Ascending aorta (tissue), 2 donors: ENCODE data around the gene KNSTRN. TPM values are rescaled to one million over a fixed set of nuclear protein-coding genes. Genes with fewer than 3 reads are reported as not detected.

Source experiments
- DNase-seq, 2 donors: peaks; one replicate each; pipeline ENCODE4 v3.0.0-alpha.2; 2019; ENCODE audit warnings: low spot score in 2 of 2
- H3K27ac ChIP-seq, 2 donors: fragments of 200-600 bp; sonication (generic); one replicate each; pipeline ENCODE4 v1.5.1; 2016 to 2017; ENCODE audit warnings: mild to moderate bottlenecking in 1 of 2
- H3K27me3 ChIP-seq: fragments of 200-600 bp; sonication (generic); one replicate; pipeline ENCODE4 v1.5.1; 2017
- H3K36me3 ChIP-seq, 2 donors: fragments of 200-600 bp; sonication (generic); one replicate each; pipeline ENCODE4 v1.5.1; 2016
- H3K4me1 ChIP-seq, 2 donors: fragments of 200-600 bp; sonication (generic); one replicate each; pipeline ENCODE4 v1.5.1; 2016 to 2017; ENCODE audit warnings: mild to moderate bottlenecking in 1 of 2
- H3K4me3 ChIP-seq, 2 donors: fragments of 200-600 bp; sonication (generic); one replicate each; pipeline ENCODE4 v1.5.1; 2016 to 2017; ENCODE audit warnings: mild to moderate bottlenecking in 1 of 2
- H3K9me3 ChIP-seq, 2 donors: fragments of 200-600 bp; sonication (generic); one replicate each; pipeline ENCODE4 v1.5.1; 2016
- intact Hi-C: fragments of 100-400 bp; cut with DNase I; formaldehyde crosslinking; loops from one replicate; pipeline ENCODE4 v1.15.1; 2023
- total RNA-seq: library from RNA; depleted of rRNA; stranded (reverse); fragments of >200 nt; gene quantifications from one replicate; pipeline ENCODE4 v1.1.0, GENCODE V29; 2016
- TF ChIP-seq, protein P1 (sequence below), 3 experiments: fragments of 200-600 bp in 2 of 3; fragments of 450-650 bp in 1 of 3; sonication (generic) in 2 of 3; IDR thresholded peaks; one replicate each; pipeline ENCODE4 v1.5.1; 2016 to 2019; ENCODE audit warnings: antibody characterized with exemption in 3 of 3, mild to moderate bottlenecking in 1 of 3, moderate library complexity in 1 of 3

KNSTRN gene
- total RNA-seq, 1 donor from 2014 or later: 5.1 TPM

DNA sequence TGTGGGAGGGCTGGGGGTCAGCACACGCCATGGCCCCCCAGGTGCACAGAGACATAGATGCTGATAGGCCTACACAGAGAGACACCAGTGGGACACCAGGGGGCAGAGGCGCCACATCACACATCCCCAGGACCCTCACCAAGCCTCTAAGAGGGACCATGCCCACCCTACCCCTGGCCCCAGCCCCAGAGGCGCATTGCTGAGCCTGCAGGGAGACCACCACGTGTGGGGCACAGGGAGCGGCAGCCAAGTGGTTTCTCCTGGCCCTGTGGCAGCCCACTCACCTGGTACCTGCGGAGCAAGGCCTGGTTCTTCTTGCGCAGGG, 42.9 kb upstream of the KNSTRN start:
- TF ChIP-seq, protein P1, sequence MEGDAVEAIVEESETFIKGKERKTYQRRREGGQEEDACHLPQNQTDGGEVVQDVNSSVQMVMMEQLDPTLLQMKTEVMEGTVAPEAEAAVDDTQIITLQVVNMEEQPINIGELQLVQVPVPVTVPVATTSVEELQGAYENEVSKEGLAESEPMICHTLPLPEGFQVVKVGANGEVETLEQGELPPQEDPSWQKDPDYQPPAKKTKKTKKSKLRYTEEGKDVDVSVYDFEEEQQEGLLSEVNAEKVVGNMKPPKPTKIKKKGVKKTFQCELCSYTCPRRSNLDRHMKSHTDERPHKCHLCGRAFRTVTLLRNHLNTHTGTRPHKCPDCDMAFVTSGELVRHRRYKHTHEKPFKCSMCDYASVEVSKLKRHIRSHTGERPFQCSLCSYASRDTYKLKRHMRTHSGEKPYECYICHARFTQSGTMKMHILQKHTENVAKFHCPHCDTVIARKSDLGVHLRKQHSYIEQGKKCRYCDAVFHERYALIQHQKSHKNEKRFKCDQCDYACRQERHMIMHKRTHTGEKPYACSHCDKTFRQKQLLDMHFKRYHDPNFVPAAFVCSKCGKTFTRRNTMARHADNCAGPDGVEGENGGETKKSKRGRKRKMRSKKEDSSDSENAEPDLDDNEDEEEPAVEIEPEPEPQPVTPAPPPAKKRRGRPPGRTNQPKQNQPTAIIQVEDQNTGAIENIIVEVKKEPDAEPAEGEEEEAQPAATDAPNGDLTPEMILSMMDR (IDR thresholded peaks at IDR 0.05): no peak
- Histone ChIP-seq H3K9me3 (no peaks in the 10 kb centered on the region), H3K36me3 (peaks cover 0 to 4% of the 10 kb centered on the region in 2 donors), H3K27me3 (no peaks in the 10 kb centered on the region), H3K4me3 (peak overlapping the region; percentile 40 to 47), H3K27ac (peak overlapping the region; percentile 98 to 99), H3K4me1 (peaks cover 59 to 94% of the 10 kb centered on the region in 2 donors)
- DNase-seq: no peak
- intact Hi-C loops: loop anchor here (5.0 kb wide), 1 partner anchor 237 kb away; no protein-coding TSS in a partner anchor

DNA sequence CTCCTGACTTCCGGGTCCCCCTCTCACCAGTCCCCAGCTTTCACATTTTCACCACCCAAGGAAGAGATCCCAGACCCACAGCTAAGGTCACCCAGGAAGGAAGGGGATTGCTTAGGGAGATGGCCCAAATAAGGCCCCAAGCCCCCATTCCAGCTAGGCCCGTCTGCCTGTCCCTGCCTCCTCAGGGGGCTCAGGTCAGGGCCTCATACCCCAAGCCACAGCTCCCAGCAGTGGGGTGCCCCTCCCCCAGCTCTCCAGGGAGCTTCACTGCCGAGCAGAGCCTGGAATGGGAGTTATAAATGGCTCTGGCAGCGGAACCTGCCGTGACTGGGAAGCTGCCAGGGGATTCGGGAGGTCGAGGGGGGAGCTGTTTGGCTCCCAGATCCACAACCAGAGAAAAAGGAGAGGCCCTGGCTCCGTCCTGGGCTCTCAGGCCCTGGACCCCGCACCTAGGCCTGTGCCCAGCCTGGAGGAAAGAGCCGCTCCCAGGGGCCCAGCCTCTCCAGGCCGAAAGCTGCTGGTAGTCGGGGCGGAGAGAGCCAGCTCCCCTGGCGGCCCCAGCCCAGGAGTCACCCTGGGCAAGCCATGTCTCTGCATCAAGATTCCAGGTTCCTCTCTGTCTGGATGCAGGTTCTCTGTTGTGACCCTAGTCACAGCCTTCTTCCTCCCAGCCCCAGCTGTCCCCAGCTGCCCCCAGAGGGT, 42.3 kb upstream of the KNSTRN start:
- Histone ChIP-seq H3K36me3 (peaks cover 0 to 2% of the 10 kb centered on the region in 2 donors), H3K4me3 (peak overlapping the region; percentile 40 to 47), H3K4me1 (peaks cover 58 to 88% of the 10 kb centered on the region in 2 donors), H3K9me3 (no peaks in the 10 kb centered on the region), H3K27ac (peak overlapping the region; percentile 98 to 99), H3K27me3 (no peaks in the 10 kb centered on the region)
- intact Hi-C loops: loop anchor here (1.0 to 5.0 kb wide), 3 partner anchors 17 to 227 kb away; partner anchors contain the start of genes CCDC32, INAFM2, IVD and RPUSD2
- DNase-seq: peak; percentile 67 to 95
- TF ChIP-seq, protein P1 (IDR thresholded peaks at IDR 0.05): no peak

DNA sequence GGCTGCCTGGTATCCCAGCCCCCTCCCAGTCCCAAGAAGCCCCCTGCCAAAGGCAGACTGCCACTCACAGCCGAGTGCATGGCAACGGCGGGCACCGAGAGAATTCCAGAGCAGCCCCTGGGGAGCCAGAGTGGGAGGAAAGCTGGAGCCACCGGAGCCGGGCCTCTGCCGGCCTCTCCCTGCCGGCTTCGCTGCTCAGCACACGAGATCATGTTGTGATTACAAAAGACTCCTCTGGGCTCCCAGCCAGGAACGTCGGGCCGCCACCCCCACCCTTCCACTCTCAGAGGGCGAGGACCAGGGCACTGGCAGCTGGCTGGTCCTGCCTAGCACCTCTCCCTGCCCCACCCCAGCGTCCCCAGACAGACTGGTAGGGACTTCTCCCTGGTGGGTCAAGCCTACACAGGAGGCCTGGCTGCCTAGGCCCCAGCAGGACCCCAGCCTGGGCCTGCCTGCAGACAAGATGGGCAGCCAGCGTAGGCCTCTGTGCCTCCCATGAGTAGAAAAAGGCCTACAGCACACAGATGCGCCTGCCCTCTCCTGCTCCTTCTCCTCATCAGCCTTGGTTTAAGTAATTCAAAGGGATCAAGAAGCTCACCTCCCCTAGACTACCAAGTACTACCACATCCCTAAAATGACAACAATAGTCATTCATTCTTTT, 41.7 kb upstream of the KNSTRN start, which contains the start of gene CCDC9B:
TSS of gene CCDC9B (minus strand) at position 200 of the 661 bp plus-strand sequence. CDS start at position 80, 120 bp downstream.
- Histone ChIP-seq H3K9me3 (no peaks in the 10 kb centered on the region), H3K36me3 (no peaks in the 10 kb centered on the region), H3K27ac (peak within 1 kb of the TSS; percentile 98 to 99), H3K4me1 (peaks cover 56 to 83% of the 10 kb centered on the region in 2 donors), H3K27me3 (no peaks in the 10 kb centered on the region), H3K4me3 (peak within 1 kb of the TSS; percentile 40 to 47)
- TF ChIP-seq, protein P1 (IDR thresholded peaks at IDR 0.05): no peak
- peak; percentile 83 to 96 for DNase-seq
- intact Hi-C loops: loop anchor here (1.0 to 5.0 kb wide), 3 partner anchors 18 to 226 kb away; partner anchors contain the start of genes CCDC32, INAFM2, IVD and RPUSD2

DNA sequence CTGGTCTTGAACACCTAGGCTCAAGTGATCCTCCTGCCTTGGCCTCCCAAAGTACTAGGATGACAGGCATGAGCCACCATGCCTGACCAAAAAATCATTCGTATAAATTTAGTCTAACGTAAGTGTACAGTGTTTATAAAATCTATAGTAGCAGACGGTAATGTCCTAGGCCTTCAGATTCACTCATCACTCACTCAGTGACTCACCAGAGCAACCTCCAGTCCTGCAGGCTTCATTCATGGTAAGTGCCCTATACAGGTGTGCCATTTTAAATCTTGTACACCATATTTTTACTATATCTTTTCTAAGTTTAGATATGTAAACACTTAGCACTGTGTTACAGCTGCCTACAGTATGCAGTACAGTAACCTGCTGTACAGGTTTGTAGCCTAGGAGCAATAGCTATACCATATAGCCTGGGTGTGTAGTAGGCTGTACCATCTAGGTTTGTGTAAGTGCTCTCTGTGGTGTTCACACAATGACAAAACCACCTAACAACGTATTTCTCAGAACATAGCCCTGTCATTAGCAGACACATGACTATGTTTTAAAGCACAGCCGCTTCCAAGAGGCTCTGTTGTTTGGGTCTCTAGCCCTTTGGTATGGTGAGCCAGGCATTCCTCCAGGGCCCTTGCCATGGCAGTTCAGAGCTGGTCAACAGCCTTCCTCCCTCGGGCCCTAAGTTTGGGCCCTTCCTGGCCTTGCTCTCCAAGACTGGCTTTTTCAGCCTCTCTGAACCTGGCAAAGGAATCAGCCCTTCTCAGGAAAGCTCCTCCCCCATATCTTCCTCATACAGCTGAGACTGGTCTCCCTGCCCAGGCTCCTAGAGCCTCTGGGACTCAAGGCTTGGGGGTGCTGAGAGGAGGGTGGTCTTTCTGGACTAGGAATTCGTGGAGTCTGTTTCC, 39.9 kb upstream of the KNSTRN start:
- intact Hi-C loops: loop anchor here (1.0 to 5.0 kb wide), 3 partner anchors 16 to 225 kb away; partner anchors contain the start of genes CCDC32, DISP2, IVD and RPUSD2
- Histone ChIP-seq H3K27ac (peak overlapping the region; percentile 98 to 99), H3K9me3 (no peaks in the 10 kb centered on the region), H3K36me3 (no peaks in the 10 kb centered on the region), H3K4me1 (peaks cover 39 to 65% of the 10 kb centered on the region in 2 donors), H3K27me3 (no peaks in the 10 kb centered on the region), H3K4me3 (no peak overlapping the region)
- TF ChIP-seq, protein P1 (IDR thresholded peaks at IDR 0.05): no peak
- DNase-seq: no peak

DNA sequence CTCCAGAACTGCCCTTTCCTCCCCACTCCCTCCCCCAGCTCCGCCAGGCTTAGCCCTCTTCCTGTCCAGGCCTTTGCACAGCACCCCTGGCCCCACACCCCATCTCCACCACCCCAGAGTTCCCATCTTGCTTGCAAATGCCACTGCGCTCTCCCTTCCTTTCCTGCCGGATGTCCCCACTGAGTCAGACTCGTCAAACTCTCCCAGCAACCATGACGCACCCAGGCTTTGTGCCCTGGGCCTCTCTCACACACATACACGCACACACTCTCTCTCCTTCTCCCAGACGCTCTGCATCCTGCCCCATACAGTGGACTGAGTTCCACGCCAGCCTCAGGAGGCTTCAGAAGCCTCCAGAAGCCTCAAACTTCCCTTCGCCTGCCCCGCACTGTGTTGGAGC, 39.0 kb upstream of the KNSTRN start:
- H3K4me3 ChIP-seq: no peak overlapping the region
- TF ChIP-seq, protein P1 (IDR thresholded peaks at IDR 0.05): no peak
- H3K9me3 ChIP-seq: no peaks in the 10 kb centered on the region
- peak in 1 of 2 donors; percentile 89 for DNase-seq
- H3K4me1 ChIP-seq: peaks cover 31 to 56% of the 10 kb centered on the region in 2 donors
- no peaks in the 10 kb centered on the region for H3K36me3 ChIP-seq
- intact Hi-C loops: loop anchor here (1.0 to 5.0 kb wide), 3 partner anchors 15 to 224 kb away; partner anchors contain the start of genes CCDC32, DISP2, IVD and RPUSD2
- H3K27ac ChIP-seq: peak overlapping the region; percentile 98 to 99
- no peaks in the 10 kb centered on the region for H3K27me3 ChIP-seq
